HG03060 (cell line): ENCODE results near the gene NUAK2.

ENCODE experiments used
- ATAC-seq: cut with Tn5 transposase; IDR thresholded peaks from one replicate; pipeline ENCODE4 v1.9.1; 2021; ENCODE audit warnings: low read depth, moderate number of reproducible peaks; ENCODE audit not compliant: unreplicated experiment

The NUAK2 gene

DNA sequence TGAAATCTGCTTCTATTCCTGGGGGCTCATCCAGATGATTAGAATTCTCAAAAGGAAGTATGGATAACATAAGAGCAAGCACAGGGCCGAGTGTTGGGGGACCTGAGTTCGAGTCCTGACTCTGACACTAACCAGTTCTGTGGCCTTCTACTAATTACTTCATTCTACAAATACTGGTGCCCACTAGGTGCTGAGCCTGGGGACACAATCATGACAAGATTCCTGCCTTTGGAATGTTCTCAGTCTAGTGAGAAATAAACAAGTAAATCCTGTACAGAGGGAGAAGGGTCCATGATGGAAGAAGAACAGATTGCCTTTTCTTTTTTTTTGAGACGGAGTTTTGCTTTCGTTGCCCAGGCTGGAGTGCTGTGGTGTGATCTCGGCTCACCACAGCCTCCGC is 2.2 kb upstream of the NUAK2 start:
- ATAC-seq = no peak

DNA sequence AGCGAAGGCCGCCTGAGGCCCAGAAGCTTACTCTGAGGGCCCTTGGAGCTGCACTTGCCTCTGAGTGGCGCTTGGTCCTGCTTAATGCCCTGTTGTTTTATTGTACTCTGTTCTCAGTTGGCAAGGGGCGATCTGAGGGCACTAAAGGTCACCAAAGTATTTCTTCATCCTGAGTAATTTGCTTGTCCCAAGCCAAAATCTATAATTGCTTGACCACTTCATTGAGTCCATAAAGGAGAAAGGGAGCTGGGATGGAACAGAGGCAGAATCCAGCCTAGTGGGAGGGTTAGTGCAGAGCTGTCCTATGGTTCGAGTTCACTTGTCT is 376 bp upstream of the NUAK2 start:
- no peak for ATAC-seq

DNA sequence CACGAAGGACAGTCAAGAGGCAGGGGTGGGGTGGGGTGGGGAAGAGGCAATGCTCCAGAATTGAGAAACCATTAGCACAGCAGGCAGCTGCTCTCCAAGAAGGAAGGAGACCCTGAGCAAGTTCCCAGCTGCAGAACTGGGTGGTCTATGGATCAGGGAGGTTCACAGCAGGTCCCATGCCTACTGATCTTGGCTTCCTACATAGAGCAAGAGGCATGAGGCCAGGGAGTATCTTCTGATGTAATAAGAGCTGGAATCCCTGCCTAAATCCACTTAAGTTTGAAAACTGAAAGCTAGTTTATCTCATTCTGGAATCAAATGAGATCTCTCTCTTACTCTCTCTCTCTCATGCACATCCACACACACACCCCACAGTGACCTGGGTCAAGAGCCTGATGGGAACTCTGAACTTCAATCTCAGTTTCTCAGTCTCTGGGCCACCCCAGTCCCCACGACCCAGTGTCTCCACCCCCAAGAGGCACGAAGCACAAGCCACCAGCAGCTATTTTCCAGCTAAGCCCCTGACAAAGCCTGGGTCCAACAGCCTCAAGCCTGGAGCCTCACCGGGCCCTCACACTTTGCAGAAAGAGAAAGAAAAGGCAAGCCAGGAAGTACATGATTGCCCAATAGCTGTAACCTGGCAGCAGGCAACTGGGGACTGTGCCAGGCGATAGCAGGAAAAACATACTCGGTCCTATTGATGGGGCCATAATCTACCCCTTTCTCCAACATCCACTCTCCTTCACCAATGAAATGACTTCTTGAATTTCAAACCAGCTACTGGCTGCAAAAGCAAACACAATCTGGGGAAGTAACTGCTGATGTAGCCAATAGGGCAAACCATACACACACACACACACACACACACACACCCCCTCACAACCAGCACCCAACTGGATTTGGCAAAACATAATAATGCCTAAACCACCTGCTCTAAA is 2.2 kb downstream of the NUAK2 start:
- ATAC-seq = no peak

DNA sequence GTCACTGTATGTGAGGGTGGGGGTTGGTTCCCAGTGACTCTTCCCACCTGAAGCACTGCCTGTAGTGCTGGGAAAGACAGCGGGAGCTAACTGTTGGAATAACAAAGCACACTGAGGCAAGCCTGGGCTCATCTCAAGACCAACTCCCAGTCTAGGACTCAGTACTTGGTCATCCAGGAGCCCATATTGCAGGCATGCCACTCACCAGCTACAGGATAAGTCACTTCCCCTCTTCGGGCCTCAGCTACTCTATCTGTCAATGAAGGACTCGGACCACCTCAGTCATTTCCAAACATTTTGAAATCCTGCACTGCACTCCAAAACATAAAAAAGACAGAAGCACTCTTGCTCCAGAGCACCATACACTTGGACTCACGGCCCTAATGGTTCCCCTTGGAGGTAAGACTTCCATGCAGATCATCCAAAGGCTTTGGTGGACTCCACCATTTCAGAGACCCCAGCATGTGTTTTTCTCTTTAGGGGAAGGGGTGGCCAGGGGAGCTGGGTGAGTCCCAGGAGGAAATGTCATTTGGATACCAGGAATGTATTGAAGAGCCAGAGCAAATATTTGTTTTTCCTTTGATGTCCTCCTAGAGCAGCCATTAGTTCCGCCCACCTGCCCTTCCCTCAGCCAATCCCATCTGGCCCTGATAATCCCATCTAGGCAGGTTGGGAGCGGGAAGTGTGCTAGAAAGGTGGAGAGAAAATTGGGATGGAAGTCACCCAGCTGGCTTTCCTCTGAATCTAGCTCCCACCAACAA is 3.1 kb downstream of the NUAK2 start:
- ATAC-seq = no peak

DNA sequence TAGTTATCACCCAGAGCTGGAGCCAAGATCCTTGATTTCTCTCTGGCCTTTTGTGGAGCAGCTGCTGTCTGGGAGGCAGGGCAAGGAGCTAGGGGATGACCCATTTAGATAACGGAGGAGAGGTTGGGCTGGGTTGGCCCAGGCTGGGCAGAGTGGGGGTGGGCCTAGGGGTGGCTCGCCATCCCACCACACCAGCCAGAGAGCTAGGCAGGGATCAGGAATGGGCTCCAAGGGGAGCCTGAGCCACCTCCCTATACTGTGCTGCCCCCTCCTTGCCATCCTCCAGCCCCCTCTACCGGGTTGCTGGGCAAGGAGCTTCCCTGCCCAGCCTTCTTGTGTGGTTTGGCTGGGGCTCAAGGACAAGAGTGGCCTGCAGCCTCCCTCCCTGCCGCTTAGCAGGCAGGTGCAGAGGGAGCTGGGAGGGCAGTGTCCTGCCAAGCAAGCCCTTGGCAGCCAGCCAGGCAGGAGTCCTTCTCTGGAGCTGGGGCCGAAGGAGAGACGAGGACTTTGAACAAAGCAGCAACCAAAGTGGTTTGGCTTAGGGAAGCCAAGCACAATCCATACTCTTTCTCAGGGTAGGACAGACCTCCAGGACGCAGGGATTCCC is 4.1 kb downstream of the NUAK2 start:
- no peak for ATAC-seq

DNA sequence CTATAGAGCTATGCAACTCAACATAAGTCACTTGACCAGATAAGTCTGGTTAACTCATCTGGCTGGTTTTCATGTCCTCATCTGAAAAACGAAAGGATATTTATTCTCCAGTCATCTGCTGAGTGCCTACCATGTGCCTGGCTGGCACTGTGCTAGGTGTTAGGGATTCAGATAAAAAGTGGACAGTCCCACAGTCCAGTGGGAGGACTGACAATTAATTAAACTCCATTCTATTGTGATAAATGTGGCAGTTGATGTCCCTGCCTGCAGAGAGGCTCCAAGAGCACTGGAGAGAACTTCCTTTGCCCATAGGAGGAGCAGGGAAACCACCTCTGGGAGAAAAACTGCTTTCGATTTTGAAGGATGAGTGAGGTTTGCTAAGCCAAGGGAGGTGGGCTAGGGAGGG is 5.4 kb downstream of the NUAK2 start:
- no peak for ATAC-seq

DNA sequence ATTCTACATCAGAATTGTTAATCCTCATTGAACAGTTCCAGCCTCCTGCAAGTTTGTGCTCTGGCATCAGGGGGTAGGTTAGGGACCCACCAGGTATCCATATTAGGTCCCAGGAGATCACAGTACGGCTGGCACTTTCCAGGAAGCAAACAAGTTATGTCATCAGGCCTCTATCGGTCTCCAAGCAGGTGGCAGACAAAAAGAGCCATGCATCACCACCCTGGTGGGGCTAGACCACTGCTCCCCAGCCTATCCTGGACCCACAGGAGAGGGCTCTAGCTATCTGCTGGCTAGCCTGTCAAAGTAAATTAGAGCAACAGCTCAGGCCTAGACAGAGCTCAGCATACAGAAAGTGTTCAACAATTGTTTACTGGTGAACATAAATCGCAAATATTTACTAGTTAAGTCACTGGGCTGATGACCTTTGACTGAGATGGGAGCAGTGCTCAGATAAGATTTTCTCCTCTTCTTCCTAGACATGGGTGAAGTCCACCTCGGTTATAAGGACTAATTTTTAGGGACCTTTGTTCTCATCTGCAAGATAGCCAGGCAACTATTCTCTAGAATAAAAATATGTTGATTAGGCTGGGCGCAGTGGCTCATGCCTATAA is 6.4 kb downstream of the NUAK2 start:
- ATAC-seq = no peak

DNA sequence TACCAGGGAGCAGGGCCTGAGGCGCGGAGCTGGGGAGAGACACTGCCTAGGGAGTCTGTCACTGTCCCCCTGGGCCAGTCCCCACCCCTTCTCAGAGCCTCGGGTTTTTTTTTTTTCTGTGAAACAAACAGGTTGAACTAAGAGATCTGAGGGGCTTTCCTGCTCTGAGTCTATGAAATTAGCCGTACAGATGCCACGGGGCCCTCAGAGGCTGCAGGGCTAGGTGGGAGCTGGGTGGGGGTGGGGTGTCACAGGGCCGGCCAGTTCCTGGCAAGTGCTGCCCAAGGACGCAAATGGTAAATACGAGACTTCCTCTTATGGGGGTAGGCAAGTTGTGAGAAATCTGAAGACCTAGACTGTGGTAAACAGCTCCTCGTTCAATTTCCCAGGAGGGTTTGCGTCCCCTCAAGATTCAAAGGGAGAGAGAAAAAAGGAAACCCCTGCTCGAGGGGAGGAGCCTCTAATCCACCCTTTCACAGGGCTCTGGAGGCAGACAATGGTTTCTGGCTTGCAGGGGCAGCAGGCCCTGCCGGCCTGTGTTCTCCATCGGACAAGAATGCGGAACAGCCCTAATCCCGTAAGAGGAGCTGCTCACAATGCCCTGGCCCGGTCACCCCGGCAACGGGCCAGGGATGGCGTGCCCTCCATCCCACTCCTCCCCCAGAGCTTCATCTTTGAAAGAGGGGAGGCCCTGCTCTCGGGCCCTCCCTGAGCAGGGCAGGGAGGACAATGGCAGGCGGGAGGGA is 7.8 kb downstream of the NUAK2 start:
- ATAC-seq = no peak

DNA sequence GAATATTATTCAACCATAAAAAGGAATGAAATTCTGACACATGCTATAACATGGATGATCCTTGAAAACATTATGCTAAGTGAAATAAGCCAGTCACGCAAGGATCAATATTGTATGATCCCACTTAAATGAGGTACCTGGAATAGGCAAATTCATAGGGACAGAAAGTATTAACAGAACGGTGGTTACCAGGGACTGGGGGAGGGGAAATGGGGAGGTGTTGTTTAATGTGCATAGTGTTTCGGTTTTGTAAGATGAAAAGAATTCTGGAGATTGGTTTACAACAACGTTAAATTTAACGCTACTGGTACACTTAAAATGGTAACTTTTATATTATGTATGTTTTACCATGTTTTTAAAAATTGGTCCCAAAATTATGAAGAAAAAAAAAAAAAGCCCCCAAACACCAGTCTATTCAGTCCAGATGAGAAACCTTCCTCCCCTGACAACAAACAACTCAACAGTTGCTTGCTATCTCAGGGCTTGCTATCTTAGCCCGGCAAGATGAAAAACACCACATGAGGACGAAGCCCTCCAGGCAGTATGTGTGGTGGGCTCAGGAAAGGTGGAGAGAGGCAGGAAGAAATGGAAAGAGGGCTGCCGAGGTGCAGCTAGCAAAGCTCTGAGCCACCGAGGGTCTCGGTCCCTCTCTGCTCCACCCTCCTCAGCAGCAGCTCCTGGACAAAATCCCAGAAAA is 8.5 kb downstream of the NUAK2 start:
- no peak for ATAC-seq

DNA sequence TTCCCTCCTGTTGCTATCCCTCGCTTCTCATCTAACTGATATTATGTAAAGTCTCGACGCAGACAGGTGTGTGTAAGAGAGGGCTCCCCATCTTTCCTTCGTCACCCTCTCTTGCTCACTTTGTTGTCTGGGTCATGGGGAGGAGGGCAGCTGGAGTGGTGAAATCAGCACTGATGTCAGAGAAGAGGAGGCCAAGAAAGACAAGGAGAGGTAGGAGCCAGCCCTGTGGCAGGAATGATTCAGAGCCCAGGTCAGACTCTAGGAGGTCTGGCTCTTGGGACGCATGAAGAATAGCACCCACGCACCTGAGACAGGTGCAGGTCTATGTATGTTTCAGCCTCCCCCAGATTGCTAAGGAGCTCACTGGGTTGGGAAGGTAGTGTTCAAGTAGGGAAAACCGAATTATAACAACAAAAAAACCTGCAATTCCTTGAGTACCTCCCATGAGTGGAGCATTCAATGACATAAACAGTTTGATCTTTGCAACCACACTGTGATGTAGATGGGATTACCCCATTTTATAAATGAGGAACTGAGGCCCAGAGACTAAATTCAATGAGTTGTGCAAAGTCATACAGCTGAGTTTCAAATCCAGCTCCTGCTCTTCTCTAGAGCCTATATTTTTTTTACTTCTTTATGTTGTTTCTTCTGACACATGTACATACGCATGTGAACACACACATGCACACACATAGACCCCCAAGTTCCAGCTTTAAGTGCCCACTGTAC is 10.4 kb downstream of the NUAK2 start:
- ATAC-seq = no peak

DNA sequence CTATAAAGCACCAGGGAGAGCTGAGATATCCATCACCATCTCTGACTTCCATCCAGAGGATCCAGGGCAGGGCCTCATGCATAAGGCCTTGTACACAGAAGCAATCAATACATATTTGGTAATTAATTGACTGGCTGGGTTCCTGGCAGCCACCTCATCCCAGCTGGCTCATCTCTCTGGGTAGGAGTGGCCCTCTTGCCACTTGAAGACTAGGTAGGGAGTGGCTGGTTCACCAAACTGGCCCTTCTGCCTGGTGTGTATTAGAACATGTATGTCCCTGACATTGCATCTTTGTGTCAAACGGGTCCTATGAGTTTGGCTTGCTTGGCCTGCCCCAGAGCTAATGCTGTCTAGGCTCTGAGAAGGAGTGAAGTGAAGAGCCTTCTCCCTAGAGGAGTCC is 11.8 kb downstream of the NUAK2 start:
- no peak for ATAC-seq

DNA sequence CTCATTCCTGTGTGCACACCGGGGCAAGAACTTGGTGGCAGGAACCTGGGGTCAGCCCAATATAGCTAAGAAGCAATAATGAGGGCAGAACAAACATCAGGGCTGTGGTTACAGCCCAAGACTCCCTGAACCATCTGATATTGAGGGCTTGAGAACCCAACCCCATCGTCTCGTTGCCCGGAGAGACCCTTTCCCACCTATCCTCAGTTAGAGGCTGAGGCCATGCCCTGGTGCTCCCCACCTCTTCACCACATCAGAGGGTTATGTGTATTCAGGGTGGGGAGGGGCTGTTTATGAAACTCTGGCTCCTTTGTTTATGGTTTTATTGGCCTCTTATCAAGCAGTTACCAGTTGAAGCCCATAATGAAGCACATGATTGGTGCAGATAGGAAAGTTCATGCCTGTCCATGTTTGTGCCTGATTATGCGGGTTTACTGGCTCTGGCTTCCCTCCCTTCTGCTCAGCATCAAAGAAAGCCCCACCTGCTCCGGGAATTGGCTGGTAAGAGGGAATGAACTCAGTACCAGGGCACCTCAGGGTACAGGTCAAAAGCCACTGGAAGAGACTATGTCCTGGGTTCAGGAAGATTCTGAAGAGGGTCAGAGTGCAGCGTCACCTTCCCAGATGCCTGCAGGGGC is 14.5 kb downstream of the NUAK2 start:
- ATAC-seq = no peak

DNA sequence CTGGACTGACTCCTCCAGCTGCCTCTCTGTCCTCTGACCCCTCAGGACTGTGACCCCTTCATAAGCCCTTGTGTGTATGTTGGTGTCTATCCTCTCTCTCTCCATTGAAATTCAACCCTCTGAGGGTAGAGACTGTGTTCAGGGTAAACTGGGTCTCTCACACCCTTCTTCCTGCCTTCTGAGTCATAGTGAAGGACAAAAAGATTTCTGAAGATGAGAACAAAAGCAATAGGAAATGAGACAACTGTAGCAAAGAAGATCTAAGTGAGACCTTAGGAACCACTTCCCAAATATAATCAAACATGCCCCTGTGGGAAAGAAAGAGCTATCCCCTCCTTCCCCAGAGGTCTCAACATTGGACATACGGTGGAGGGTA is 16.9 kb downstream of the NUAK2 start:
- no peak for ATAC-seq

DNA sequence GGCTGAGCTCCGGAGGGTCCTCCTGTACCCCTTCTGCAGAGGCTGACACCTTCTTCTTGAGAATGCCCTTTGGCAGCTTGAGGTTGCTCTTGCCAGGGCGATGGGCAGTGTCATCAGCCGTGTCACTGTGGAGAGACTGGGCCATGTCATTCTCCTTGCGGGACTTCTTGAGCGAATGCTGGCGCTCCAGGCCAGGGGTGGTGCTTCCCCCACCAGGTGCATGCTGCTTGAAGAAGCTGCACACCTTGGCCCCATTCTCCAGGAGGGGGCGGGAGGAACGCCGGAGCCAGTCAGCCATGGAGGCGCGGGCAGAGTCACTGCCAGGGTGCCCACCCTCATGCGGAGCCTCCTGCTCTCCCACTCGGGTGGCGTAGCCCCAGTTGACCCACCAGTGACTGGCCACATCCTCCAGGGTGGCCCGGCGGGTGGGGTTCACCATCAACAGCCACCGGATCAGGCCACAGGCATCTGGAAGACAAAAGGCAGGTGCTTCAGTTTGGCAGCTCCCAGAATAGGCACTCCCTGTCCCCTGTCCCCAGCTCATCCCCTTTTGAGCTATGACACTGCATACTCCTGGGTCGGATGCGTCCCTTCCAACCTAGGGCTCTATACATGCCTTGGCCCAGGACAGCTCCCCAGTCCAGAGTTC is 17.4 kb downstream of the NUAK2 start:
- no peak for ATAC-seq

DNA sequence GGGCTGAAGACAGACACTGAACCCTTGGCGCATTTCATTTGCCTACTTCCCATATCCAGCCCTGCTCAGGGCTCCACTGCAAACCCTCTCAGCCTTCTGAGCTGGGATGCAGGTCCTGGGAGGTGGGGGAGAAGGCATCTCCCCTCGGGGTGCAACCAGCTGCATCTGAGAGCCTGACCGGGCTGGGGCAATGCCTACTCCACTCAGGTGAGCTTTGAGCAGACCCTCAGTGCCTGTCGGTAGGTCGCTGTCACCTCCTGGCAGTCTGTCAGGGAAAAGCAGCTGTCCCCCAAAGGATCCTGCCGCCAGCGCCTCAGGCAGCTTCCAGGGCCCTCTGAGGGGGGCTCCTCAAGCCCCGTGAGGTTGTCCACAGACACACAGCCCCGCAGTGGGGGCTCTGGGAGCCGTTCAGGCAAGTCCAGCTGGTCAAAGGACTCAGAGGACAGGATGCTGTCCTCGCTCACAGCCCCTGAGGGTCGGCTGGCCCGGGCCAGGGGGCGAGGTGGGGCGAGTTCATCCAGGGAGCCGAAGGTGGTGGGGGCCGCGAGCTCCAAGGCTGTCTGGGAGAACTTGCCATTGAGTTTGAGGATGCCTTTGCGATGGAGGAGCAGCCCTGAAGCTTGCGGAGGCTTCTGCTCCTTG is 18.2 kb downstream of the NUAK2 start:
- no peak for ATAC-seq

DNA sequence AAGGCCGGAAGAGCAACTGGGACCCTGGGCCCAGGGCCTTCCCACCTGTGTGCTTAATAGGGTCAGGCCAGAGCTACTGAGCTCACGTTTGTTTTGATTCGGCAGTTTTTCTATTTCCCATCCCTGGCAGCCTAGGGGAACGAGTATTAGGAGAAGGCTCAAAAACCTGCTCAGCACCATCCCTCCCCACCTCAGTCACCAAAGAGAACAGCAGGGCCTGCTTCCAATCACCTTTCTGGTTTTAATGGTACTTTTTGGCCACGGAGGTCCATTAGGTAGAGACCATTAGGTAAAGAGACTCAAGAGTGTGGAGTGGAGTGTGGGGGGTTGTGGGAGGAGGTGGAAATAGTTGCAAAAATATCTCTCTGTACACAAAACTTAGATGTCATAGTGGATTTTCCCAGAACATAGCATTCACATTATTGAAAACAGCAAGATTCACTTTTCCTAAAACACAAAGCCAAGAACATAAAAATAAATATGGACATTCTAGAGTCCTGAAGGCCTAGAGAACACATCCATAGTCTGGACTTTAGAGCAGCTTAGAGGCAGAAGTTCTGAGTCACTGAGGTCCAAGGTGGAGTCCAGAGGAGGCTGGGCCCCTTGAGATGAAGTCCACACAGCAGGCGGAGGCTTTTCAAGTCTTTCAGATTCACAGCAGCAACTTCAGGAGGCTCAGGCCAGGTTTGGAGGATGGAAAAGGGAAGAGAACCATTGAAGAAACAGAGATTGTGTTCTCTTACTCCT is 19.5 kb downstream of the NUAK2 start:
- ATAC-seq = no peak

DNA sequence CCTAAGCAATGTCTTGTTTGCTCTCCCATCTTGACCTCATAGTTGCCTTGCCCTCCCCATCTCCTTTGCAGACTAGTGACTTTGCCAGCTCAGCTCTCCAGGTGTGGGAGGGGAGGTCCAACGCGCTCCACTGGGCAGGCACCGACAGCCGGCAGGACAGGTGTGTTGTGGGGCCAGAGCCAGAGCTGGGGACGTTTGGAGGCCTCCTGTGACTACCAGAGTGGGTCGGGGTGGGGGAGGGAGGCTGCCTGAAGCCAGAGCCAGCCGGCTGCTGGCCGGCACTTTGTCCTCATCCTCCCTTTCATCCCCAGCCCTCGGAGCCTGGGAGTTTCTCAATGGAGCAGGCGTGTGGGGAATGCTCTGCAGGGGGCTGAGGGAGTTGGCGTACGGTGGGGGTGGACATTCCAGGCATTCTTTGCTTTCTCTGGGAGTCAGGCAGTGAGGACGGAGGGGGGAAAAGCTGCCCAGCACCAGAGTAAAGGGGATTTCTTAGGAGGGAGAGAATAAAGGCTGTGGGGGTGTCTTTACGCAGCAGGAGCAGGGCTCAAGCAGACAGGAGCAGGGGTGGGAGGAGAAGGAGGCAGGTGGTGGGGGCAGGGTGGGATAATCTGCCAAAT is 20.2 kb downstream of the NUAK2 start:
- no peak for ATAC-seq
